ENCODE measurements around the gene GPANK1. TPM values are rescaled to one million over a fixed set of nuclear protein-coding genes. Genes with fewer than 3 reads are reported as not detected.

The GPANK1 gene
- total RNA-seq, 1 donor = 23.9 TPM

- no peaks in the 10 kb centered on the region for H3K79me2 ChIP-seq (ENCODE audit: insufficient read depth, low read length)
- H3K27me3 ChIP-seq (ENCODE audit: insufficient read depth, low read length) = no peaks in the 10 kb centered on the region
- peaks cover 7% of the 10 kb centered on the region for H3K4me1 ChIP-seq (ENCODE audit: insufficient read depth, low read length)
- no peak for TF ChIP-seq CTCF (IDR thresholded peaks at IDR 0.05; ENCODE audit: extremely low read depth, low read depth, low read length)
- H3K27ac ChIP-seq (ENCODE audit: low read depth, low read length) = peak overlapping the region; percentile 83
- H3K4me2 ChIP-seq (ENCODE audit: insufficient read depth, low read length) = no peak overlapping the region
- no peak overlapping the region for H2AFZ ChIP-seq (ENCODE audit: low read length)
- H4K20me1 ChIP-seq (ENCODE audit: insufficient read depth, low read length) = peaks cover 22% of the 10 kb centered on the region
- H3K9me3 ChIP-seq (ENCODE audit: low read depth, low read length) = no peaks in the 10 kb centered on the region
- DNase-seq (ENCODE audit: insufficient read length, low spot score, missing footprints) = peak; percentile 87
- H3K36me3 ChIP-seq (ENCODE audit: insufficient read depth, low read length) = peaks cover 90% of the 10 kb centered on the region
- no peak overlapping the region for H3K4me3 ChIP-seq (ENCODE audit: insufficient read depth, low read length)
Measured at GRCh38 chr6:31639043-31639442, 25.8 kb downstream of the GPANK1 start.

GRCh38 chr6:31636698-31637596, 27.9 kb downstream of the GPANK1 start:
- no peak for TF ChIP-seq CTCF (IDR thresholded peaks at IDR 0.05; ENCODE audit: extremely low read depth, low read depth, low read length)
- peaks cover 93% of the 10 kb centered on the region for H3K36me3 ChIP-seq (ENCODE audit: insufficient read depth, low read length)
- no peaks in the 10 kb centered on the region for H3K9me3 ChIP-seq (ENCODE audit: low read depth, low read length)
- H3K27ac ChIP-seq (ENCODE audit: low read depth, low read length) = no peak overlapping the region
- H2AFZ ChIP-seq (ENCODE audit: low read length) = no peak overlapping the region
- H3K27me3 ChIP-seq (ENCODE audit: insufficient read depth, low read length) = no peaks in the 10 kb centered on the region
- H3K4me3 ChIP-seq (ENCODE audit: insufficient read depth, low read length) = no peak overlapping the region
- H4K20me1 ChIP-seq (ENCODE audit: insufficient read depth, low read length) = peaks cover 30% of the 10 kb centered on the region
- no peak overlapping the region for H3K4me2 ChIP-seq (ENCODE audit: insufficient read depth, low read length)
- DNase-seq (ENCODE audit: insufficient read length, low spot score, missing footprints) = peak; percentile 65
- peaks cover 11% of the 10 kb centered on the region for H3K79me2 ChIP-seq (ENCODE audit: insufficient read depth, low read length)
- peaks cover 7% of the 10 kb centered on the region for H3K4me1 ChIP-seq (ENCODE audit: insufficient read depth, low read length)

GRCh38 chr6:31634969-31635575, 29.7 kb downstream of the GPANK1 start:
- Histone ChIP-seq H3K4me2 (ENCODE audit: insufficient read depth, low read length) (no peak overlapping the region), H3K27me3 (ENCODE audit: insufficient read depth, low read length) (no peaks in the 10 kb centered on the region), H3K4me1 (ENCODE audit: insufficient read depth, low read length) (peaks cover 7% of the 10 kb centered on the region), H3K9me3 (ENCODE audit: low read depth, low read length) (no peaks in the 10 kb centered on the region), H3K36me3 (ENCODE audit: insufficient read depth, low read length) (peaks cover 93% of the 10 kb centered on the region), H4K20me1 (ENCODE audit: insufficient read depth, low read length) (peaks cover 33% of the 10 kb centered on the region), H3K79me2 (ENCODE audit: insufficient read depth, low read length) (peaks cover 22% of the 10 kb centered on the region), H3K4me3 (ENCODE audit: insufficient read depth, low read length) (no peak overlapping the region), H2AFZ (ENCODE audit: low read length) (no peak overlapping the region), H3K27ac (ENCODE audit: low read depth, low read length) (peak overlapping the region; percentile 30)
- peak; percentile 62 for DNase-seq (ENCODE audit: insufficient read length, low spot score, missing footprints)
- TF ChIP-seq CTCF (IDR thresholded peaks at IDR 0.05; ENCODE audit: extremely low read depth, low read depth, low read length) = no peak

- peak; percentile 73 for DNase-seq (ENCODE audit: insufficient read length, low spot score, missing footprints)
- Histone ChIP-seq H3K36me3 (ENCODE audit: insufficient read depth, low read length) (peaks cover 93% of the 10 kb centered on the region), H3K27ac (ENCODE audit: low read depth, low read length) (peak overlapping the region; percentile 30), H3K4me1 (ENCODE audit: insufficient read depth, low read length) (peaks cover under 1% of the 10 kb centered on the region), H3K27me3 (ENCODE audit: insufficient read depth, low read length) (no peaks in the 10 kb centered on the region), H3K4me3 (ENCODE audit: insufficient read depth, low read length) (no peak overlapping the region), H3K9me3 (ENCODE audit: low read depth, low read length) (no peaks in the 10 kb centered on the region), H2AFZ (ENCODE audit: low read length) (no peak overlapping the region), H3K4me2 (ENCODE audit: insufficient read depth, low read length) (no peak overlapping the region), H4K20me1 (ENCODE audit: insufficient read depth, low read length) (peaks cover 30% of the 10 kb centered on the region), H3K79me2 (ENCODE audit: insufficient read depth, low read length) (peaks cover 28% of the 10 kb centered on the region)
- no peak for TF ChIP-seq CTCF (IDR thresholded peaks at IDR 0.05; ENCODE audit: extremely low read depth, low read depth, low read length)
Measured at GRCh38 chr6:31634131-31634530, 30.7 kb downstream of the GPANK1 start.

Data from osteoblast (primary cell).